ENCODE results near the gene MRPL44. TPM values are rescaled to one million over a fixed set of nuclear protein-coding genes. Genes with fewer than 3 reads are reported as not detected.
A peak's percentile ranks its signal among the peaks of the same experiment; 100 is the strongest.

MRPL44 gene
- total RNA-seq, 4 donors from 2014 or later: 19.6 to 27.5 (median 21.5) TPM

DNA sequence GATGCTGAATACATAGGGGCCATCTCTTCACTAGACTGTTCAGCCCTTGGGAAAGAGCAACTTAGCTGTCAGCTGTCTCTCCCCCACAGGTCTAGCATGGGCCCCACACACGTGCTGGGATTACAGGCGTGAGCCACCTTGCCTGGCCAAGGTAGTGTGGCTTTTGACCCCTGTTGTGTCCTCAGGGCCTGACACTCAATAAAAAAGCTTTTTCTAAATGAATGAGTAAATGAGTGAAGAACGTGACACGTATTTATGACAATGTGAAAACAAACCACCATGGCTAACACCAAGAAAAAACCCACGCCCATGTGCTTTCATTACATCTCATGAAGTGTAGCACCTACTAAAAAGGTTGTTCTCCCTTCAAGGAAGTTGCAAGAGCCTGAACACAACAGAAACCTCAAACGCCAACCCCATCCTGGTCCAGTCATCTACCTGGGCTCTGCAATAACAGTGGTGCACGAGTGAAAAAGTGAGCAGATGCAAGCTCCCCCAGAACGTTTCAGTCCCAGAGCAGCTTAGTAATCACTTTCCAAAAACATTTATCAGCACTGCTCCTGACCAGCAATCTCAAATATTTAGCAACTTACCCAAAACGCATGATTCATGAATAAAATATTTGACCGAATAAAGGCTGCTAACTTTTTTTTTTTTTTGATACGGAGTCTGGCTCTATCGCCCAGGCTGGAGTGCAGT lies 15.5 kb upstream of the MRPL44 start:
- no peak overlapping the region for H3K4me3 ChIP-seq (ENCODE audit: low read depth, poor library complexity, severe bottlenecking)
- DNase-seq (ENCODE audit: low spot score in 2 of 2): no peak

GRCh38 chr2:223943135-223943534 lies 14.1 kb upstream of the MRPL44 start:
- H3K4me3 ChIP-seq (ENCODE audit: low read depth, poor library complexity, severe bottlenecking): no peak overlapping the region
- intact Hi-C loops (cut with DNase I; ENCODE audit: low total_unique reads): no loop called here
- WGBS, 2 donors: 59 to 71% methylated on average over 1 of the region's 1 CpG
- TF ChIP-seq CTCF (IDR thresholded peaks at IDR 0.05) (no peak), POLR2A (IDR thresholded peaks at IDR 0.05) (no peak)
- DNase-seq (ENCODE audit: low spot score in 2 of 2): no peak

More for the DNA sequence above, 15.5 kb upstream of the MRPL44 start:
- WGBS, 2 donors: 56 to 61% methylated on average over 12 of the region's 12 CpGs
- intact Hi-C loops (cut with DNase I; ENCODE audit: low total_unique reads): no loop called here
- TF ChIP-seq POLR2A (IDR thresholded peaks at IDR 0.05): no peak
- no peak for TF ChIP-seq CTCF (IDR thresholded peaks at IDR 0.05)

DNA sequence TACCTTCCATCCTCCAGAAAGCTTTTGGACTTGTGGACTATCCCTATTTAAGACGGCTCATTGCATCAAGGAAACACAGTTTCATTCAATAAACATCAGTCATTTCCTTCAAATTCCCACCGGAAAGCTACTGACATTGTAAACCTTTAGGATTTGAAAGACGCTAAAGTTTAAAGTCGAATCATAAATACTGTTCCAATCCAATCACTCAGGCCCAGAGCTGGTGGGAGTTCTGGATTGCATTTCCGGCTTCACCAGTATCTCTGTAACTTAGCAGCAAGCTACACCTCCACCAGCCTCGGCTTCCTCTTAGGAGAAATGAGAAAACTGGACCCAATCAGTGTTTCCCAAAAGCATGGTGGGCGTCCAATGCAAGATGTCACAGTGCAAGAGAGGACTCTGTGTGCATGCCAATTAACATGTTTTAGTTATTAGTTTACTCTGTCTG lies 13.7 kb upstream of the MRPL44 start:
- 11 to 17% methylated on average over 7 of the region's 7 CpGs for WGBS, 2 donors
- no peak overlapping the region for H3K4me3 ChIP-seq (ENCODE audit: low read depth, poor library complexity, severe bottlenecking)
- intact Hi-C loops (cut with DNase I; ENCODE audit: low total_unique reads): no loop called here
- TF ChIP-seq CTCF (IDR thresholded peaks at IDR 0.05): no peak
- no peak for TF ChIP-seq POLR2A (IDR thresholded peaks at IDR 0.05)
- DNase-seq (ENCODE audit: low spot score in 2 of 2): no peak

GRCh38 chr2:223944166-223944702 lies 13.0 kb upstream of the MRPL44 start:
- 0% methylated on average over 40 to 45 of the region's 46 CpGs for WGBS, 2 donors
- TF ChIP-seq POLR2A (IDR thresholded peaks at IDR 0.05): no peak
- no peak for TF ChIP-seq CTCF (IDR thresholded peaks at IDR 0.05)
- intact Hi-C loops (cut with DNase I; ENCODE audit: low total_unique reads): no loop called here
- H3K4me3 ChIP-seq (ENCODE audit: low read depth, poor library complexity, severe bottlenecking): peak overlapping the region; percentile 93
- peak in 1 of 2 donors; percentile 89 for DNase-seq (ENCODE audit: low spot score in 2 of 2)

DNA sequence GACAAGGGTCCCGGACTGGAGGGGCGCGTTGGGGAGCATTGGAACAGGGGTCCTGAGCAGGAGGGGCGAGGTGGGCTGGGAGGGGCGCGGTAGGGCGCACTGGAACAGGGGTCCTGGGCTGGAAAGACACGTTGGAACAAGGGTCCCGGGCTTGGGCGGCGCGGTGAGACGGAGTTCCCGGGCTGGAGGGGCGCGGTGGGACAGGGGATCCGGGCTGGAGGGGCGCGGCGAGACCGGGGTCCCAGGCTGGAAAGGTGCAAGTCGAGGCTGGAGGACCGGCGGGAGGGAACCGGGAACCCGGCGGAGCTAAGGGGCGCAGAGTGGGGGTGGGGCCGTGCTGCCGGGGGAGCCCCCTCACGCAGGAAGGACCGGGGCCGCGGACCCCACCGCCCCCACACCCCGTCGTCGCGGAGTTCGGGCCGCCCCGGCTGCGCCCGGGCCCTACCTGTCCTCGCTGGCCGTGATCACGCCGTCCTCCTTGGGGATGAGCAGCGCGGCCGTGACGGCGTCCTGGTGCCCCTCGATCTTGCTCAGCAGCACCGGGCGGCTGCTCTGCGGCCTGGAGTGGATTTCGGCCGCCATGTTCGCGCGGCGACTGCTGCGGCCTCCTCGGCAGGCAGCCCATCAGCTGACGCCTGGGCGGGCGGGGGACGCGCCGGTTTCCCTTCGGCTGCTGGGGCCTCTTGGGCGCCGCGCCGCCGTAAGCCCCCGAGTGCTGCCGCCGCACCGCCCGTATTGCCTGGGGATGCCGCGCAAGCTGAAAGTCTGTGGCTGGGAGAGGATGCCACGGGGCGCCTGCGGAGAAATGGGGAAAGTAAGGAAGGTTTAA lies 12.3 kb upstream of the MRPL44 start, which contains the start of gene WDFY1:
TSS of gene WDFY1 (minus strand) at position 633 of the 829 bp plus-strand sequence. CDS start at position 582, 51 bp downstream.
- peak; percentile 73 to 97 for DNase-seq (ENCODE audit: low spot score in 2 of 2)
- TF ChIP-seq CTCF (IDR thresholded peaks at IDR 0.05) (peak in 1 of 3 donors; percentile 51), POLR2A (IDR thresholded peaks at IDR 0.05) (no peak)
- intact Hi-C loops (cut with DNase I; ENCODE audit: low total_unique reads): no loop called here
- WGBS, 2 donors: 0 to 2% methylated on average over 40 to 43 of the region's 87 CpGs
- H3K4me3 ChIP-seq (ENCODE audit: low read depth, poor library complexity, severe bottlenecking): peak within 1 kb of the TSS; percentile 93

All from lower leg skin (tissue), 4 donors.